HCEC 1CT (cell line): ENCODE data around the gene EPC1.
A peak's percentile ranks its signal among the peaks of the same experiment; 100 is the strongest.
"Not testable (repeated sequence)": the region's sequence is repeated elsewhere in the genome, so short reads cannot be mapped to it uniquely, and the experiment has no call there.

Experiments
- DNase-seq: peaks from one replicate; pipeline ENCODE4 v3.0.0-alpha.2; 2017

The EPC1 gene

GRCh38 chr10:32271617-32272016, 75.3 kb downstream of the EPC1 start:
- peak; percentile 18 for DNase-seq

- no peak for DNase-seq
These were observed 77.4 kb downstream of the EPC1 start for GRCh38 chr10:32269343-32270100.

GRCh38 chr10:32268788-32269187, 78.2 kb downstream of the EPC1 start:
- no peak for DNase-seq

- DNase-seq, result no peak
These were observed 80.0 kb downstream of the EPC1 start for GRCh38 chr10:32266979-32267378.

- DNase-seq, result no peak
These were observed 80.4 kb downstream of the EPC1 start for GRCh38 chr10:32266566-32266965.

- DNase-seq, result no peak
These were observed 81.2 kb downstream of the EPC1 start for GRCh38 chr10:32265756-32266155.

GRCh38 chr10:32263300-32263699, 83.7 kb downstream of the EPC1 start:
- no peak for DNase-seq

GRCh38 chr10:32259551-32259950, 87.4 kb downstream of the EPC1 start:
- DNase-seq, result no peak

GRCh38 chr10:32256613-32257437, 90.1 kb downstream of the EPC1 start:
- peak; percentile 34 for DNase-seq

GRCh38 chr10:32253821-32254220, 93.1 kb downstream of the EPC1 start:
- no peak for DNase-seq

GRCh38 chr10:32253276-32253675, 93.7 kb downstream of the EPC1 start:
- DNase-seq, result no peak

GRCh38 chr10:32250489-32250888, 96.5 kb downstream of the EPC1 start:
- DNase-seq, result not testable (repeated sequence)

- no peak for DNase-seq
These were observed 100.3 kb downstream of the EPC1 start for GRCh38 chr10:32246685-32247084.

- DNase-seq, result no peak
These were observed 101.2 kb downstream of the EPC1 start for GRCh38 chr10:32245760-32246159.

GRCh38 chr10:32244421-32245207, 102.3 kb downstream of the EPC1 start:
- DNase-seq, result no peak

GRCh38 chr10:32244011-32244410, 102.9 kb downstream of the EPC1 start:
- no peak for DNase-seq

GRCh38 chr10:32241946-32242345, 105.0 kb downstream of the EPC1 start:
- DNase-seq, result no peak

GRCh38 chr10:32240471-32240870, 106.5 kb downstream of the EPC1 start:
- no peak for DNase-seq

- peak; percentile 81 for DNase-seq
These were observed 107.2 kb downstream of the EPC1 start for GRCh38 chr10:32239769-32240168.

- DNase-seq, result peak; percentile 69
These were observed 109.2 kb downstream of the EPC1 start for GRCh38 chr10:32237644-32238345.

- no peak for DNase-seq
These were observed 112.5 kb downstream of the EPC1 start for GRCh38 chr10:32234471-32234870.

GRCh38 chr10:32233375-32233774, 113.6 kb downstream of the EPC1 start:
- DNase-seq, result not testable (repeated sequence)

GRCh38 chr10:32232378-32232777, 114.6 kb downstream of the EPC1 start:
- DNase-seq, result no peak
